Natural killer cell treated with Interleukin-12 subunit alpha and Interleukin-12 subunit beta and Interleukin-15 and Interleukin-18, amount 100 ng/mL, for 72 hours (primary cell): Measurements from ENCODE around the gene LFNG. TPM values are rescaled to one million over a fixed set of nuclear protein-coding genes. Genes with fewer than 3 reads are reported as not detected.

Source experiments
- ATAC-seq, 2 donors: fragments of 150-1000 bp; cut with Tn5 transposase in 1 of 2; sonication (Bioruptor Pico), chemical (Tn5 transposase) in 1 of 2; 2 replicates each; pipeline ENCODE4 v1.10.0; 2021
- DNase-seq: peaks from one replicate; pipeline ENCODE4 v3.0.0; 2022; ENCODE audit warnings: low spot score
- H3K27ac Mint-ChIP-seq, 2 donors: 1 replicate in 1 of 2; 2 replicates in 1 of 2; pipeline ENCODE4 v1.8.0; 2022; ENCODE audit warnings: mixed read lengths in 2 of 2, mild to moderate bottlenecking in 1 of 2, moderate library complexity in 1 of 2
- H3K27me3 Mint-ChIP-seq, 2 donors: 1 replicate in 1 of 2; 2 replicates in 1 of 2; pipeline ENCODE4 v1.8.0; 2022; ENCODE audit warnings: mixed read lengths in 2 of 2
- H3K36me3 Mint-ChIP-seq: one replicate; pipeline ENCODE4 v1.8.0; 2022; ENCODE audit warnings: mixed read lengths
- H3K4me1 Mint-ChIP-seq, 2 donors: 1 replicate in 1 of 2; 2 replicates in 1 of 2; pipeline ENCODE4 v1.8.0; 2022; ENCODE audit warnings: low read depth in 2 of 2, mixed read lengths in 2 of 2, mild to moderate bottlenecking in 1 of 2
- H3K4me3 Mint-ChIP-seq: one replicate; pipeline ENCODE4 v1.8.0; 2022; ENCODE audit warnings: mixed read lengths
- H3K9me3 Mint-ChIP-seq: 2 replicates; pipeline ENCODE4 v1.8.0; 2022; ENCODE audit warnings: mixed read lengths
- total RNA-seq, 2 donors: library from RNA; stranded (reverse); gene quantifications; one replicate each; pipeline ENCODE4 v1.2.3, GENCODE V29; 2022

Gene LFNG
- total RNA-seq, 2 donors from 2014 or later, result 89.8 to 153 TPM

DNA sequence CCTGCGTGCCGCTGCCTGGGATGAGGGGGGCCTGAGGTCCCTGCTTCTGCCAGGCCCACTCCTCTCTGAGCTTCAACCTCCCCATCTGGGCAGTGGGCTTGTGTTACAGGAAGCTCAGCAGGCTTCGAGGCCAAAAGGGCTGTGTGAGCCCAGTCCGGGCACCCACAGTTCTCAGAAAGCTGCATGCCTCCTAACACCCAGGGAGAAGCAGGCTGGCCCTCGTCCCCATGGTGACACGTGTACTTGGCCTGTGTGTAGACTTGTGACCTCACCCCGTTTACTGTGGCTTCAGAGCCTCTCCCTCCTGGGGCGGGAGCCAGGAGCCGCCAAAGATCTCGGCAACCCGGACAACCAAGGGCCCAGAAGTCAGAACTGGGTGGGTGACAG lies 41.2 kb upstream of the LFNG start:
- no peaks in the 10 kb centered on the region for H3K27me3 Mint-ChIP-seq
- H3K4me3 Mint-ChIP-seq, result no peak overlapping the region
- H3K9me3 Mint-ChIP-seq, result no peaks in the 10 kb centered on the region
- no peaks in the 10 kb centered on the region for H3K36me3 Mint-ChIP-seq
- no peak overlapping the region for H3K27ac Mint-ChIP-seq
- peaks cover 0 to 13% of the 10 kb centered on the region in 2 donors for H3K4me1 Mint-ChIP-seq
- ATAC-seq (no peak), DNase-seq (no peak)

DNA sequence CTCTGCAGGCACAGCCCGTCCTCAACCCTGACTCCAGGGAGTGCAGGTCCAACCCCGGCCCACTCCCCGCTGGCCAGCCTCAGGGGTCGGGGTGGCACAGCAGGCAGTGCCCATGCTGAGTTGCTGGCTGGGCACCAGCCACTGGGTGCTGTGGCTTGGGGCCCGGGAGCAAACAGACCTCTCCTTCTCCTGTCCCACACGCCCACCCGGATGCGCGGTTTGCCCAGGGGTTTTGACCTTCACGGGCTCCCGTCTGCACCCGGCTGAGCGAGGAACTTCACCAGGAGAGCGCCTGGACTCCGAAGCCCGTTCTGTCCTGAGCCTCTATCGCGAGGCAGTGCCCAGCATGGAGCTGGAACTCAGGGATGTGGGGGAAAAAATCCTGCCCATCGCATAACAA lies 40.8 kb upstream of the LFNG start:
- Mint-ChIP-seq H3K9me3 (no peaks in the 10 kb centered on the region), H3K4me1 (peaks cover 0 to 13% of the 10 kb centered on the region in 2 donors), H3K36me3 (no peaks in the 10 kb centered on the region), H3K27me3 (no peaks in the 10 kb centered on the region), H3K4me3 (no peak overlapping the region), H3K27ac (no peak overlapping the region)
- DNase-seq (no peak), ATAC-seq (no peak)

DNA sequence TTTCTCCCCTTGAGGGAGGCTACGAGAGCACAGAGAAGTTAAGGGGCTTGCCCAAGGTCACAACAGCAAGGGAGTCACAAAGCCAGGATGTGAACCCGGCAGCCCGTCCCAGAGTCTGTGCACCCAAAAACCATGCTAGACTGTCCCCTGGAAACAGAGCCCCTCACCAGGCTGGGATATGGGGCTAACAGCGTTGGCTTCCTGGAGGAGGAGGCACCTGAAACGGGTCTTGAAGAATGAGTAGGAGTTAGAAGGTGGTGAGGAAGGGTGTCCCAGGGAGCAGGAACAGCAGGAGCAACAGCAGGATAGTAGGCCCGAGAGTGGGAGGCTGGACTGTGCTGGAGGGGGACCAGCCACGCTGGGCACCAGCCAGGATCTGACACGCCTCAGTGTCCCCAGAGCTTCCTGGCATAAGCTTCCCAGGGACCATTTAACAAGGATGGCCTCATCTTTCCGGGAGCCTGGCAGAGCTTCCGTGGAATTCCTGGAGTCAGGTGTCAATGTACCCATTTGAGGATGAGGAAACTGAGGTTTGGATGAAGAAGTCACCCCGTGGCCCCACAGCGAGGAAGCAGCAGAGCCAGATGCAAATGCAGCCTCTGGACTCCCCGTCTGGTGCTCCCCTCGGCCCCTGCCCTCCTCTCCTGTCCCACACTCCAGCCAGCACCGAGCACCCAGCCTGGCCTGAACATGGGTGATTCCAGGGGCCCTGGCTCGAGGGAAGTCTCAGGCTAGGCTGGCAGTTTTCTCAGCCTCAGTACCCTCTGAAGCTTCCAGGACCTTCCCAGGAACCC lies 40.1 kb upstream of the LFNG start:
- ATAC-seq (no peak), DNase-seq (no peak)
- Mint-ChIP-seq H3K36me3 (no peaks in the 10 kb centered on the region), H3K9me3 (no peaks in the 10 kb centered on the region), H3K4me1 (peaks cover 0 to 13% of the 10 kb centered on the region in 2 donors), H3K27me3 (no peaks in the 10 kb centered on the region), H3K4me3 (no peak overlapping the region), H3K27ac (no peak overlapping the region)

DNA sequence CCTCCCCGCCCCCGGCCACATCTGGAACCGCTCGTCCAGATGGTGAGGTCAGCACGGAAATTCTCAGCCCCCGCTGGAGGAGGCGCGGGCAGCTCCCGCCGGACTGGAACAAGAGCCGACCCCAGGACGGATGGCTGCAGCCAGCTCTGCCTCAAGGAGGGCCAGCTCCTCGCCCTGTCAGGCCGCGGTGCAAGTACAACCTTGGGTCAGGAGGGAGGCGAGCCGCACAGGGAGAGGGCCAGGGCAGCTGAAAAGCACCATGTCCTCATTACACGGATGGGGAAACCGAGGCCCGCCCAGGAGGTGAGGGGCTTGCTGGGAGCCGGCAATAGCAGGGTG lies 39.5 kb upstream of the LFNG start:
- no peak for DNase-seq
- Mint-ChIP-seq H3K9me3 (no peaks in the 10 kb centered on the region), H3K36me3 (no peaks in the 10 kb centered on the region), H3K4me1 (peaks cover 0 to 13% of the 10 kb centered on the region in 2 donors), H3K27me3 (no peaks in the 10 kb centered on the region), H3K4me3 (no peak overlapping the region), H3K27ac (no peak overlapping the region)
- ATAC-seq, result no peak

DNA sequence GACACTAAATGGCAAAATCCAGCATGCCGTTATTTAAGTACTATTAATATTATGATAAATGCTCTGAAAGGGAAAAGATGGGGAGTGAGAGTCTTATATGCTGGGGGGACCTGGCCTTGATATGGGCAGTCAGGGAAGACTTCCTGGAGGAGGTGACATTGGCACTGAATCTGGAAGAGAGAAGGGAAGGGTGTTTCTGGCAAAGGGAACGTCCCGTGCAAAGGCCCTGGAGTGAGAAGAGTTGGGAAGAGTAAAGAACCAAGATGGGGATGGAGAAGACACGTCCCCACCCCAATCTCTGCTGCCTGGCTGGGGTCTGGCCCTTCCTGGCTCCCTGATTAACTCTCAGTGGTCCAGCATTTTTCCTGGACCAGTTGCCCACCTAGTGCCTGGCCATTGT lies 38.4 kb upstream of the LFNG start:
- no peak overlapping the region for H3K27ac Mint-ChIP-seq

DNA sequence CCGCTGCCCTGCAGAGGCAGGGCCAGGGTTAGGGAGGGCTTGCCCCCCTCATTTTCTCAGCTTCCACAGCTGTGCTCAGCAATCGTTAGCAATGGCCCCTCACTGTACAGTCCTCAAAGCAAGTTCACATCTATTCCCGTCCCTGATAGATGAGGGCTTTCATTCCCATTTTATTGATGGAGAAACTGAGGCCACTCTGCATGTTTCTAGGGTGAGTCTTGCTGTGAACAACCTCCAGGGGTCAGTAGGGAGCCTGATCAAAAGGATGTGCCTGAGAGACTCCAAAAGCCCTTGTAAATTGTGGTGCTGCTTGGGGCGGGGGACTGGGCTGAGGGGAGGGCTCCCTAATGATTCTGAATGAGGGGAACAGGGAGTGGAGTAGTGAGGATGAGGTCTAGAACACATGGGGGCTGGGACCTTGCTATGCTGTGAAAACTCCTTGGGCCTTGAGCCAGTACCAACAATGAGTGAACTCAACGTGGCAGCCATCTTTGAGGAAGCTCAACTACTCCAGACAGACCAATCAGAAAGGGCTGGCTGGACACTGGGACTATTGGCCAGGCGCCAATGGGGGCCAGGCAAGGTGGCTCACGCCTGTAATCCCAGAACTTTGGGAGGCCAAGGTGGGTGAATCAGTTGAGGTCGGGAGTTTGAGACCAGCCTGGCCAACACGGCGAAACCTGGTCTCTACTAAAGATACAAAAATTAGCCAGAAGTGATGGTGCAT lies 36.7 kb upstream of the LFNG start:
- no peak for DNase-seq

More for the DNA sequence above, 38.4 kb upstream of the LFNG start:
- DNase-seq (no peak), ATAC-seq (no peak)
- Mint-ChIP-seq H3K4me1 (peaks cover 0 to 13% of the 10 kb centered on the region in 2 donors), H3K9me3 (no peaks in the 10 kb centered on the region), H3K4me3 (no peak overlapping the region), H3K36me3 (no peaks in the 10 kb centered on the region), H3K27me3 (no peaks in the 10 kb centered on the region)

DNA sequence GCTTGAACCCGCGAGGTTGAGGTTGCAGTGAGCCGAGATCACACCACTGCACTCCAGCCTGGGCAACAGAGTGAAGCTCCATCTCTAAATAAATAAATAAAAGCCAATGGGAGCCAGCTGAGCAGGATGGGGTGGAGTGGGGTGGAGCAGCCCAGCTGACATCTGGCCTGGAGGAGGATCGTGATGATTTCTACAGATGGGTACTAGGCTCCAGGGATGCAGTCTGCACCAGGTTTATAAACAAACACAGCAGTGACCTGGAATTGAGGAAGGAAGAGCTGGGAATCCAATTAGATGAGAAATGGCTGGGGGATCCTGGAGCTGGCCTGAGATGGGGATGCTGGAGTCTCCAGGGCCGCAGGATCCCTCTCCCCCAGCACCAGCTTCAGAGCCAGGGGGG lies 36.1 kb upstream of the LFNG start:
- H3K4me1 Mint-ChIP-seq, result peaks cover 0 to 5% of the 10 kb centered on the region in 2 donors
- no peak for ATAC-seq
- H3K4me3 Mint-ChIP-seq, result no peak overlapping the region
- no peaks in the 10 kb centered on the region for H3K9me3 Mint-ChIP-seq
- H3K27me3 Mint-ChIP-seq, result peaks cover 0 to under 1% of the 10 kb centered on the region in 2 donors
- no peak for DNase-seq
- no peaks in the 10 kb centered on the region for H3K36me3 Mint-ChIP-seq
- H3K27ac Mint-ChIP-seq, result no peak overlapping the region

More for the DNA sequence above, 36.7 kb upstream of the LFNG start:
- no peaks in the 10 kb centered on the region for H3K27me3 Mint-ChIP-seq
- ATAC-seq, result no peak
- peaks cover 0 to 5% of the 10 kb centered on the region in 2 donors for H3K4me1 Mint-ChIP-seq
- H3K4me3 Mint-ChIP-seq, result no peak overlapping the region
- H3K27ac Mint-ChIP-seq, result no peak overlapping the region
- H3K9me3 Mint-ChIP-seq, result no peaks in the 10 kb centered on the region
- H3K36me3 Mint-ChIP-seq, result no peaks in the 10 kb centered on the region

DNA sequence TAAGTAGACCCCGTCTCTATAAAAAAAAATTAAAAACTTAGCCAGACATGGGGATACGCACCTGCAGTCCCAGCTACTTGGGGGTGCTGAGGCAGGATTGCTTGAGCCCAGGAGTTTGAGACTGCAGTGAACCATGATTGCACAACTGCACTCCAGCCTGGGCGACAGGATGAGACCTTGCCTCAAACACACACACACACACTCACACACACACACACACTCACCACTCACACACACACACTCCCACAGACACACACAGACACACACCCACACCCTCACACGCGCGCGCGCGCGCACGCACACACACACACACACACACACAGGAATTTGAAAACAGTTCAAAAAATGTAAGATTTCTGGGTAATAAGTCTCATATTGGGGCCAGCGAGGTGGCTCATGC lies 34.7 kb upstream of the LFNG start:
- H3K36me3 Mint-ChIP-seq, result no peaks in the 10 kb centered on the region
- no peak for ATAC-seq
- no peak for DNase-seq
- H3K4me1 Mint-ChIP-seq, result peaks cover 0 to 5% of the 10 kb centered on the region in 2 donors
- H3K9me3 Mint-ChIP-seq, result no peaks in the 10 kb centered on the region
- no peak overlapping the region for H3K27ac Mint-ChIP-seq
- no peak overlapping the region for H3K4me3 Mint-ChIP-seq
- peaks cover 4 to 7% of the 10 kb centered on the region in 2 donors for H3K27me3 Mint-ChIP-seq

DNA sequence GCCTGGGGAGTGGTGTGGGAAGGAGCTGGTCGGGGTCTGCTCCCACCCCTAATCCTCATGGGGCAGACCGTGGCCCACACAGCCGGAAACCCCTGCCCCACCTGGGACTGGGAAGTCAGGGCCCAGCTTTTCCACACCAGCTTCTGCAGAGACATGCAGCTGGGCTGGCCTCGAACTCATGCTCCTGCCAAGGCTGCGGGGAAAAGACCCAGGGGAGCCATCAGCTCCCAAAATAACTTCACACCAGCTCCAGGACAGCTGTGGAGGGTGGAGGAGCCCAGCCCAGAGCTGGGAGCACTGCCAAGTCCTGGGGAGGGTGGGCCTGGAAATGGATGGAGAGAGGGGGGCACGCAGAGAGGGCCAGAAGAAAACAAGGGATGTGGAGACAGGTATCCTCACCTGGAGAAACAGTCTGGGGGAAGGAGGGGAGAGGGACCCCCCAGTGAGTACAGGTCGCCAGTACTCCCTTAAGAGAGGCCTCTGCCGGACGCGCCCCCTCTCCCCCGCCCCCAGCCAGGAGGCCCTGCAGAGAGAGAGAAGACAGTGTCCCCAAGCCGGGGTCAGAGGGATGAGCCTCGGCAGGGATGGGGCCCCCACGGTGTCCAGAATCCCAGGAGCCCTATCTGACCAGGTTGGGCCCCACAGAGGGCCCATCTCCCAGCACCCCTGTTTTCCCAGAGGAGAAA lies 31.8 kb upstream of the LFNG start:
- no peak for ATAC-seq
- Mint-ChIP-seq H3K36me3 (no peaks in the 10 kb centered on the region), H3K9me3 (peaks cover 3% of the 10 kb centered on the region), H3K4me1 (peaks cover 2 to 12% of the 10 kb centered on the region in 2 donors), H3K4me3 (no peak overlapping the region), H3K27me3 (peaks cover 7 to 21% of the 10 kb centered on the region in 2 donors), H3K27ac (no peak overlapping the region)
- no peak for DNase-seq

DNA sequence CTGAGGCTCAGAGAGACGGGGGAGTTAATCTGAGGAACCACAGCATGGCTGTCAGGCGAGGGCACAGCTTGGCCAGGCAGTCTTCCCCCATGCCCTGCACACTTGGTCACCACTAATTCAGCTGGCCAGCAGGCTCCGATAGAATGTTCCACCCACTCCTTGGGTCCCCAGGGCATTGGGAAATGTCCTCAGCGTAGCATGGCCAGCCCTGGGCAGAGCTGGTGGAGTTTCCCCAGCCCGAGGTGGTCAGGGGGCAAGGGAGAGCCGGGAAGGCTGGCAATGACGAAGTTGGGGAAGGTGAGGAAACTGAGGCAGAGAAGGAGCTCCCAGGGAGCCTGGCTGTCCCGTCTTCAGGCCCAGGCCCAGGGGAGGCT lies 31.3 kb upstream of the LFNG start:
- Mint-ChIP-seq H3K27me3 (peaks cover 7 to 21% of the 10 kb centered on the region in 2 donors), H3K27ac (peak overlapping the region in 1 of 2 donors; percentile 1), H3K4me3 (no peak overlapping the region), H3K9me3 (peaks cover 3% of the 10 kb centered on the region), H3K4me1 (peaks cover 2 to 12% of the 10 kb centered on the region in 2 donors), H3K36me3 (no peaks in the 10 kb centered on the region)
- ATAC-seq, result no peak
- DNase-seq, result no peak

DNA sequence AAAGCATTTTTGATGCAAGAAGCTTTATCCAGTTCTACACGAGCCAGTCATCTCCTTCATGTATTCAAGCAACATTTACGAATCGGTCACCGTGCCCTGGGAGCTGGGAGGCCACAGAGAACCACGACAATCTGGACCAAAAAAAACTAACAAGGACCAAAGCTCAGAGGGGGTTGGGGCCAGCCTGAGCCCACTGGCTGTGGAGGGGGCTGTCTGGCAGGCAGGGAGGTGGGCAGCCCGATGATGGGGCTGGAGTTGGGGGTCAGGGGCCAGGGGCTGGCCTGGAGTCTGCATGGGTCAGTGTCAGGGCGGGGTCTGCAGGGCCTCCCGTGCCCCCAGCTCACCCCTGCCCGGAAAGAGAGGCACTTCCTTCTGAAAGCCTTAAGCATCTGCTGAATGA lies 30.9 kb upstream of the LFNG start:
- Mint-ChIP-seq H3K4me3 (no peak overlapping the region), H3K36me3 (no peaks in the 10 kb centered on the region), H3K27me3 (peaks cover 9 to 21% of the 10 kb centered on the region in 2 donors), H3K9me3 (peaks cover 3% of the 10 kb centered on the region), H3K4me1 (peaks cover 2 to 12% of the 10 kb centered on the region in 2 donors), H3K27ac (peak overlapping the region in 1 of 2 donors; percentile 1)
- DNase-seq (no peak), ATAC-seq (no peak)

DNA sequence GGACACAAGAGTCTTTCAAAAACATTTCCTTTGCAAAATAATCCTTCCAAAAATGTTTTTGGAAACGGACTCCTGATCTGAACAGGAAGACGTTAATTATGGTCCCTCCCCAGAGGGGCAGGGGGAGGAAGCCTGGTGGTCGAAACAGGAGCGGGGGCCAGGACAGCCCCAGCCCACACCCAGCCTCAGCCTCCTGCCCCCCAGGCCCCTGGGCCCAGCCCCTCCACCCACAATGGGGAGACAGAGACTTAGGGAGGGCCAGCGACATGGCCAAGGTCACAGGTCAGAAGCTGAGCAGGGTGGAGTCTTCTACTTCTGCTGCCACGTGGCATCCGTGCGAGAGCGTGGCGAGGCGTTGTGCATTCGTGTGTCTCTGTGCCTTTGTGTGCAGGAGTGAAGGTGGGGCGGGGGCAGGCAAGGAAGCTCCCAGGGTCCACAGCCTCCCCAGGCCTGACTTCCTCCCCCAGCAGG lies 29.4 kb upstream of the LFNG start:
- H3K9me3 Mint-ChIP-seq, result peaks cover 3% of the 10 kb centered on the region
- no peak overlapping the region for H3K27ac Mint-ChIP-seq
- peaks cover 2 to 12% of the 10 kb centered on the region in 2 donors for H3K4me1 Mint-ChIP-seq
- ATAC-seq, result no peak
- no peaks in the 10 kb centered on the region for H3K36me3 Mint-ChIP-seq
- H3K4me3 Mint-ChIP-seq, result no peak overlapping the region
- peaks cover 9 to 21% of the 10 kb centered on the region in 2 donors for H3K27me3 Mint-ChIP-seq
- no peak for DNase-seq

DNA sequence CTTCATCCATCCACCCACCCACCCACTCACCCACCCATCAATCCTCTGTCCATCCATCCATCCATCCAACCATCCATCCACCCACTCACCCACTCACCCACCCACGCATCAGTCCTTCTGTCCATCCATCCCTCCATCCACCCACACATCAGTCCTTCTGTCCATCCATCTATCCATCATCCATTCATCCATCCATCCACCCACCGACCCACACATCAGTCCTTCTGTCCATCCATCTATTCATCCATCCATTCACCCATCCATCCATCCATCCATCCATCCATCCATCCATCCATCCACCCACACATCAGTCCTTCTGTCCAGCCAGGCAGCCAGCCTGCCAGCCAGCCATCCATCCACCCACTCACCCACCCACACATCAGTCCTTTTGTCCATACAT lies 27.5 kb upstream of the LFNG start:
- H3K4me1 Mint-ChIP-seq, result peaks cover 2 to 12% of the 10 kb centered on the region in 2 donors
- no peaks in the 10 kb centered on the region for H3K36me3 Mint-ChIP-seq
- DNase-seq (no peak), ATAC-seq (no peak)
- no peak overlapping the region for H3K27ac Mint-ChIP-seq
- H3K9me3 Mint-ChIP-seq, result peaks cover 3% of the 10 kb centered on the region
- H3K27me3 Mint-ChIP-seq, result peaks cover 9 to 21% of the 10 kb centered on the region in 2 donors
- H3K4me3 Mint-ChIP-seq, result no peak overlapping the region
